ENCODE data around the gene NPBWR2. TPM values are rescaled to one million over a fixed set of nuclear protein-coding genes. Genes with fewer than 3 reads are reported as not detected.
"Not testable (repeated sequence)": the region's sequence is repeated elsewhere in the genome, so short reads cannot be mapped to it uniquely, and the experiment has no call there.

Gene NPBWR2
- total and polyA plus RNA-seq, 9 of the 15 experiments (the other 6 are each of a cell fraction or from before 2014, with no cell fraction given), result not detected

- Histone ChIP-seq H3K79me2 (ENCODE audit: control insufficient read depth, insufficient read depth, low read length) (no peaks in the 10 kb centered on the region), H3K9me3 (replicated peaks; ENCODE audit: control insufficient read depth, insufficient read depth, low read depth, low read length) (no peaks in the 10 kb centered on the region), H3K4me3 (no peak overlapping the region), H3K4me2 (ENCODE audit: insufficient read depth, low read length) (no peak overlapping the region), H3K9me1 (ENCODE audit: control insufficient read depth, insufficient read depth, low read length) (no peaks in the 10 kb centered on the region), H2AFZ (ENCODE audit: low read depth, low read length) (no peak overlapping the region), H4K20me1 (replicated peaks; ENCODE audit: control insufficient read depth, insufficient read depth, low read length) (no peaks in the 10 kb centered on the region), H3K27me3 (ENCODE audit: control insufficient read depth in 2 of 2, insufficient read depth in 2 of 2, low read length in 2 of 2) (peaks cover 15 to 43% of the 10 kb centered on the region in 2 experiments), H3K27ac (ENCODE audit: extremely low read depth, low read depth, low read length) (no peak overlapping the region), H3K4me1 (replicated peaks in 1 of 2; ENCODE audit: control insufficient read depth in 2 of 2, insufficient read depth in 2 of 2, low read length in 2 of 2) (no peaks in the 10 kb centered on the region; a peak in 1 of 5 replicates), H3K36me3 (ENCODE audit: control insufficient read depth, insufficient read depth, low read length) (no peaks in the 10 kb centered on the region), H3K9ac (ENCODE audit: insufficient read depth in 1 of 2, low read depth in 2 of 2, low read length in 2 of 2) (no peak overlapping the region)
- BruUV-seq (replicated peaks), result no TSS peak
- TF ChIP-seq NCOR1 (IDR thresholded peaks at IDR 0.05), result no peak
- FAIRE-seq (no peak), ATAC-seq (no peak), DNase-seq (ENCODE audit: extremely low read depth in 1 of 4, low spot score in 3 of 4) (no peak)
- POLR2A ChIA-PET, result no interaction called here
- in situ Hi-C loops (cut with MboI) (no loop called here), intact Hi-C loops (cut with micrococcal nuclease) (no loop called here)
- 26% methylated on average over 32 of the region's 32 CpGs for WGBS (ENCODE audit: insufficient coverage, low coverage, missing lambda C conversion rate)
- CTCF ChIA-PET (ENCODE audit: low intra/inter-chr PET ratio), result interaction anchor here (0.6 kb wide), 1 partner anchor 147 kb away, joined by 4 read pairs; no protein-coding TSS in a partner anchor
Observed at GRCh38 chr20:64136004-64136710, 28.8 kb upstream of the NPBWR2 start.

DNA sequence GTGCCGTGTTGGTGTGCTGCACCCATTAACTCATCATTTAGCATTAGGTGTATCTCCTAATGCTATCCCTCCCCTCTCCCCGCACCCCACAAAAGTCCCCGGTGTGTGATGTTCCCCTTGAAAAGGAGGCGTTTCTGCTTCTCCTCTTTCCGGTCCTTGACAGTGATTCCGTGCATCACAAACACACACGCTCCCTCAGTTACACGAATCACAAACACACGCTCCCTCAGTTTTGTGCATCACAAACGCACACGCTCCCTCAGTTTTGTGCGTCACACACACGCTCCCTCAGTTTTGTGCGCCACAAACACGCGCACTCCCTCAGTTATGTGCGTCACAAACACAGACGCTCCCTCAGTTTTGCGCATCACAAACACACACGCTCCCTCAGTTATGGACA, 27.4 kb upstream of the NPBWR2 start:
- H3K9ac ChIP-seq (ENCODE audit: insufficient read depth in 1 of 2, low read depth in 2 of 2, low read length in 2 of 2); H3K4me3 ChIP-seq; H3K36me3 ChIP-seq (ENCODE audit: control insufficient read depth, insufficient read depth, low read length); DNase-seq (ENCODE audit: extremely low read depth in 1 of 4, low spot score in 3 of 4); BruUV-seq (replicated peaks); ATAC-seq; H3K4me1 ChIP-seq (replicated peaks in 1 of 2; ENCODE audit: control insufficient read depth in 2 of 2, insufficient read depth in 2 of 2, low read length in 2 of 2); in situ Hi-C loops (cut with MboI); H3K79me2 ChIP-seq (ENCODE audit: control insufficient read depth, insufficient read depth, low read length); POLR2A ChIA-PET; CTCF ChIA-PET (ENCODE audit: low intra/inter-chr PET ratio); H3K9me1 ChIP-seq (ENCODE audit: control insufficient read depth, insufficient read depth, low read length); FAIRE-seq; H3K4me2 ChIP-seq (ENCODE audit: insufficient read depth, low read length); H3K9me3 ChIP-seq (replicated peaks; ENCODE audit: control insufficient read depth, insufficient read depth, low read depth, low read length); H2AFZ ChIP-seq (ENCODE audit: low read depth, low read length); intact Hi-C loops (cut with micrococcal nuclease); H3K27ac ChIP-seq (ENCODE audit: extremely low read depth, low read depth, low read length); H4K20me1 ChIP-seq (replicated peaks; ENCODE audit: control insufficient read depth, insufficient read depth, low read length): not testable (repeated sequence)
- WGBS (ENCODE audit: insufficient coverage, low coverage, missing lambda C conversion rate), result 45% methylated on average over 20 of the region's 20 CpGs
- peaks cover 4 to 33% of the 10 kb centered on the region in 2 experiments; a peak in 4 of 5 replicates for H3K27me3 ChIP-seq (ENCODE audit: control insufficient read depth in 2 of 2, insufficient read depth in 2 of 2, low read length in 2 of 2)
